SK-N-SH treated with all-trans-retinoic acid at 6 μM for 48 hours (cell line): ENCODE measurements around the gene MYL4.
"Not testable (repeated sequence)": the region's sequence is repeated elsewhere in the genome, so short reads cannot be mapped to it uniquely, and the experiment has no call there.

Source experiments
- CSRNP3 ChIP-seq: fragments of 250-450 bp; sonication (Bioruptor Pico); IDR thresholded peaks from 2 replicates; pipeline ENCODE4 v1.5.1; 2021; ENCODE audit warnings: mild to moderate bottlenecking, moderate library complexity
- GLIS3 ChIP-seq: fragments of 250-450 bp; sonication (Bioruptor Pico); IDR thresholded peaks from 2 replicates; pipeline ENCODE4 v1.5.0; 2020; ENCODE audit warnings: mild to moderate bottlenecking, moderate library complexity
- PATZ1 ChIP-seq: fragments of 250-450 bp; sonication (Bioruptor Pico); IDR thresholded peaks from 2 replicates; pipeline ENCODE4 v1.8.0; 2020; ENCODE audit warnings: mild to moderate bottlenecking, moderate library complexity, borderline replicate concordance

- not testable (repeated sequence) for TF ChIP-seq PATZ1 (CRISPR knock-in tag); GLIS3 (CRISPR knock-in tag); CSRNP3
Observed at GRCh38 chr17:47168896-47169295, 40.3 kb upstream of the MYL4 start.
